ENCODE results near the gene ZFPM1.
A peak's percentile ranks its signal among the peaks of the same experiment; 100 is the strongest.

ZFPM1 gene

DNA sequence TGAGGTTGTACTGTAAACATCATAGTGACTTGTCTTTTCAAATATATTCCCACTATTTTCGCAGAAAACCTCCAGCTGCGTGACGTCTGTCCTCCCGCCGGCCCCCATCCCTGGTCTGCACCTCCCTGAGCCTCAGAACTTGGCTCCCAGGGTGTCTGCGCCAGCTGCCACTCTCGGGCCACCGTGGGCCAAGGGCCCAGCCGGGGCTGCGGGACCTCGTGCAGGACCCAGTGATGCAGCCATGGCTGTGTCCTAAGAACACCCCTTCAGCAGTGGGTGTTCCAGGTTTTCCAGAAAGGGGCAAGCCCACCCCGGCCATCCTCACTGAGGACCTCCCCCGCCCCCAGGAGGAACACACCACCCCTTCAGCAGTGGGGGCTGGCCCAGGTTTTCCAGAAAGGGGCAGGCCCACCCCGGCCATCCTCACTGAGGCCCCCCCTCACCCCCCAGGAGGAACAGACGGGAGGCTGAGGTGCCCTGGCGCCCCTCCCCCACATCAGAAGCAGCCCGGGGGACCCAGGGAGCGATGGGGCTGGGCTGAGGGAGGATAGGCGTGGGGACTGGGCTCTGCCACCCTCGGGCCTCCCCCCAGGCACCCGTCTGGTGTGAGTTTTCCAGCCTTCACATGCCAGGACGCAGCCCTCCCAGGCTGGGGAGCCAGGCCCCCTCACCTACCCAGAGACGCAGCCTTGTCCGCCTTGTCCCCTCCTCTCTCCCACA lies 12.2 kb upstream of the ZFPM1 start:
- TF ChIP-seq TCF12 (IDR thresholded peaks at IDR 0.05; ENCODE audit: low read depth) (no peak), TAF1 (IDR thresholded peaks at IDR 0.05; ENCODE audit: low read depth) (no peak), EGR1 (IDR thresholded peaks at IDR 0.05) (no peak), FOXM1 (IDR thresholded peaks at IDR 0.05; ENCODE audit: borderline replicate concordance, low read depth) (no peak), NFIC (IDR thresholded peaks at IDR 0.05) (no peak), YY1 (IDR thresholded peaks at IDR 0.05; ENCODE audit: low read depth) (no peak), TEAD4 (IDR thresholded peaks at IDR 0.05) (no peak), CEBPB (IDR thresholded peaks at IDR 0.05) (no peak), CREB1 (IDR thresholded peaks at IDR 0.05; ENCODE audit: low read depth) (no peak)
- TF ChIP-seq, protein P1, sequence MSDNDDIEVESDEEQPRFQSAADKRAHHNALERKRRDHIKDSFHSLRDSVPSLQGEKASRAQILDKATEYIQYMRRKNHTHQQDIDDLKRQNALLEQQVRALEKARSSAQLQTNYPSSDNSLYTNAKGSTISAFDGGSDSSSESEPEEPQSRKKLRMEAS (IDR thresholded peaks at IDR 0.05): no peak
- TF ChIP-seq, protein P2, sequence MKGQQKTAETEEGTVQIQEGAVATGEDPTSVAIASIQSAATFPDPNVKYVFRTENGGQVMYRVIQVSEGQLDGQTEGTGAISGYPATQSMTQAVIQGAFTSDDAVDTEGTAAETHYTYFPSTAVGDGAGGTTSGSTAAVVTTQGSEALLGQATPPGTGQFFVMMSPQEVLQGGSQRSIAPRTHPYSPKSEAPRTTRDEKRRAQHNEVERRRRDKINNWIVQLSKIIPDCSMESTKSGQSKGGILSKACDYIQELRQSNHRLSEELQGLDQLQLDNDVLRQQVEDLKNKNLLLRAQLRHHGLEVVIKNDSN (IDR thresholded peaks at IDR 0.05): no peak

DNA sequence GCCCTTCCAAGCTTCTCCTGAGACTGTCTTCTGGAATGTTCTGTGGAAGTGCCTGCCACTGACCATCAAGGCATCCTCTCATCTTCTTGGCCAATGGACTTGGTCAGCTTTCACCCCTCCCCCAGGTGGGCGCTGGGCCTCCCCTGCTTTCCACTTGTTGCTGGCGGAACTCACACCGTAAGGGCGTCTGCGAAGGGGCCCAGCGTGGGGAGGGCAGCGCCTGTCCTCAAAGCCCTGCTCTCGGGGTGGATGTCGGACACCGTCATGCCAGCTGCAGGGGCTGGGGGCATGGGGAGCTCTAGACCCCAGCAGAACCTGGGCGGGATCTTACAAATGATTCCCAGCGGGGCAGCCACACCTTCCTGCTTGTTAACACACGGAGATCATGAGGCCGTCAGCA lies 11.6 kb upstream of the ZFPM1 start:
- TF ChIP-seq FOXM1 (IDR thresholded peaks at IDR 0.05; ENCODE audit: borderline replicate concordance, low read depth) (no peak), ZBTB7A (IDR thresholded peaks at IDR 0.05; ENCODE audit: low read depth) (no peak), CEBPB (IDR thresholded peaks at IDR 0.05) (no peak), TEAD4 (IDR thresholded peaks at IDR 0.05) (no peak), TAF1 (IDR thresholded peaks at IDR 0.05; ENCODE audit: low read depth) (no peak), EGR1 (IDR thresholded peaks at IDR 0.05) (no peak), TCF12 (IDR thresholded peaks at IDR 0.05; ENCODE audit: low read depth) (no peak), RAD21 (IDR thresholded peaks at IDR 0.05; ENCODE audit: low read depth) (no peak), EP300 (IDR thresholded peaks at IDR 0.05; ENCODE audit: borderline replicate concordance) (no peak), CREB1 (IDR thresholded peaks at IDR 0.05; ENCODE audit: low read depth) (no peak), YY1 (IDR thresholded peaks at IDR 0.05; ENCODE audit: low read depth) (no peak)
- TF ChIP-seq, protein P1 (IDR thresholded peaks at IDR 0.05): no peak
- TF ChIP-seq, protein P2 (IDR thresholded peaks at IDR 0.05): no peak
- TF ChIP-seq, protein P3, sequence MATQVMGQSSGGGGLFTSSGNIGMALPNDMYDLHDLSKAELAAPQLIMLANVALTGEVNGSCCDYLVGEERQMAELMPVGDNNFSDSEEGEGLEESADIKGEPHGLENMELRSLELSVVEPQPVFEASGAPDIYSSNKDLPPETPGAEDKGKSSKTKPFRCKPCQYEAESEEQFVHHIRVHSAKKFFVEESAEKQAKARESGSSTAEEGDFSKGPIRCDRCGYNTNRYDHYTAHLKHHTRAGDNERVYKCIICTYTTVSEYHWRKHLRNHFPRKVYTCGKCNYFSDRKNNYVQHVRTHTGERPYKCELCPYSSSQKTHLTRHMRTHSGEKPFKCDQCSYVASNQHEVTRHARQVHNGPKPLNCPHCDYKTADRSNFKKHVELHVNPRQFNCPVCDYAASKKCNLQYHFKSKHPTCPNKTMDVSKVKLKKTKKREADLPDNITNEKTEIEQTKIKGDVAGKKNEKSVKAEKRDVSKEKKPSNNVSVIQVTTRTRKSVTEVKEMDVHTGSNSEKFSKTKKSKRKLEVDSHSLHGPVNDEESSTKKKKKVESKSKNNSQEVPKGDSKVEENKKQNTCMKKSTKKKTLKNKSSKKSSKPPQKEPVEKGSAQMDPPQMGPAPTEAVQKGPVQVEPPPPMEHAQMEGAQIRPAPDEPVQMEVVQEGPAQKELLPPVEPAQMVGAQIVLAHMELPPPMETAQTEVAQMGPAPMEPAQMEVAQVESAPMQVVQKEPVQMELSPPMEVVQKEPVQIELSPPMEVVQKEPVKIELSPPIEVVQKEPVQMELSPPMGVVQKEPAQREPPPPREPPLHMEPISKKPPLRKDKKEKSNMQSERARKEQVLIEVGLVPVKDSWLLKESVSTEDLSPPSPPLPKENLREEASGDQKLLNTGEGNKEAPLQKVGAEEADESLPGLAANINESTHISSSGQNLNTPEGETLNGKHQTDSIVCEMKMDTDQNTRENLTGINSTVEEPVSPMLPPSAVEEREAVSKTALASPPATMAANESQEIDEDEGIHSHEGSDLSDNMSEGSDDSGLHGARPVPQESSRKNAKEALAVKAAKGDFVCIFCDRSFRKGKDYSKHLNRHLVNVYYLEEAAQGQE (IDR thresholded peaks at IDR 0.05; ENCODE audit: low read depth): no peak

DNA sequence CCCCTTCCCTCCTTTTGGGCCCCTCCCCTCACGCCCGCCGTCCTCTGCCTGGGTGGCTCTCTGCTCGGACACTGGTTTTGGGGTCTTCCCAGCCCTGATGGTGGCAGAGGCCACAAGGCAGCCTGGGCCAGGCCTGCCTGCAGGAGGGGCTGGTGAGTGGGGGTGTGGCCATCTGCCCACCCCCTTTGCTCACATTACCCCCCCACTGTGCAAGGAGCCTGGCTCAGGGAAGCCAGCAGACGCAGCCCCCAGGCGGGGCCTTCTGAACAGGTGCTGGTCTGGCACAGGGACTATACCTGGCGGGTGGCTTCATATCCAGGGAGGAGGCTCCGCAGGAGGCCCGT lies 10.7 kb upstream of the ZFPM1 start:
- TF ChIP-seq FOXM1 (IDR thresholded peaks at IDR 0.05; ENCODE audit: borderline replicate concordance, low read depth): no peak
- TF ChIP-seq, protein P3 (IDR thresholded peaks at IDR 0.05; ENCODE audit: low read depth): no peak
- TF ChIP-seq CREB1 (IDR thresholded peaks at IDR 0.05; ENCODE audit: low read depth): no peak
- TF ChIP-seq RAD21 (IDR thresholded peaks at IDR 0.05; ENCODE audit: low read depth): no peak
- TF ChIP-seq, protein P1 (IDR thresholded peaks at IDR 0.05): no peak
- no peak for TF ChIP-seq NFIC (IDR thresholded peaks at IDR 0.05)
- TF ChIP-seq EP300 (IDR thresholded peaks at IDR 0.05; ENCODE audit: borderline replicate concordance): no peak
- TF ChIP-seq TAF1 (IDR thresholded peaks at IDR 0.05; ENCODE audit: low read depth): no peak
- TF ChIP-seq, protein P2 (IDR thresholded peaks at IDR 0.05): no peak
- TF ChIP-seq YY1 (IDR thresholded peaks at IDR 0.05; ENCODE audit: low read depth): no peak
- no peak for TF ChIP-seq TEAD4 (IDR thresholded peaks at IDR 0.05)
- no peak for TF ChIP-seq ZBTB7A (IDR thresholded peaks at IDR 0.05; ENCODE audit: low read depth)
- TF ChIP-seq EGR1 (IDR thresholded peaks at IDR 0.05): no peak
- TF ChIP-seq TCF12 (IDR thresholded peaks at IDR 0.05; ENCODE audit: low read depth): no peak
- no peak for TF ChIP-seq CEBPB (IDR thresholded peaks at IDR 0.05)

DNA sequence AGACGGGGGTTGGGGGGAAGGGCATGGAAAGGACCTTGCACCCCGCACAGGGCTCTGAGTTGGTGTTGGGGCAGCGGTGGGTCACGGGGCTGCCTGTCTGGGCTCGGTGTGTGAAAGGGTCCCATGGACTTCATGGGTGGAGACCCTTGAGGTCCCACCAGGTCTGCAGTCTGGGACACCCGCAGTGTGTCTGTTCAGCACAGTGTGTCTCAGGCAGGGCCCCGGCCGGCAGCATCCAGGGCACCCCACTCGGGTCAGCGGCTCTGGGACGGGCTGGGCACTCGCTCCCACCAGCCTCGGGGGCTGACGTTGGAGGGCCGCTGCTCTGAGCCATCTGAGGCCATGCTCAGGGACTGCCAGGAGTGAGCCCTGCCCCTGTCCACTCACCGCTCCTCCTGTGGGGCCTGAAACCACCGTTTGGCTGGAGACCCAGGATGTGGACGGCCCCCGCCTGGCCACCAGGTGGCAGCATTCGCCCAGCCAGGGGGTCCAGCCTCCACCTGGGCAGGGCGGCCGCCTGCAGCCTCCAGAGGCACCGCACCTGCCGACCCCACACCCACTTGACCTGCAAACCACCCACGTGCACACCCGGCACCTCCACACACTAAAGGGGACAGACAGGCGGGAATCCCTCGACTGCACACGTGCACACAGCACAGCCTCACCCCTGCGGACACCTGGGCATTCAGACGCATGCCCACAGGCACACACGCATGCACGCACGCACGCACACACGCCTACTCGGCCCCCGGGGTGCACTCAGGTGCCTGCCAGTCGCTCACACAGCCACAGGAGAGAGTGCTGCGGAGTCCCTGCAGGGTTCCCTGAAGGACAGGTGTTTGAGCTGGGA lies 10.1 kb upstream of the ZFPM1 start:
- TF ChIP-seq YY1 (IDR thresholded peaks at IDR 0.05; ENCODE audit: low read depth): 0 out of 2 replicates have a peak, but pooled peaks have one; percentile 36
- TF ChIP-seq, protein P2 (IDR thresholded peaks at IDR 0.05): peak; percentile 46; the same call in 1 of the 2 replicates
- TF ChIP-seq NFIC (IDR thresholded peaks at IDR 0.05): peak; percentile 50; the same call in 1 of the 2 replicates
- peak; percentile 97 for TF ChIP-seq RAD21 (IDR thresholded peaks at IDR 0.05; ENCODE audit: low read depth)
- TF ChIP-seq EGR1 (IDR thresholded peaks at IDR 0.05): no peak
- peak; percentile 58; the same call in 1 of the 2 replicates for TF ChIP-seq TCF12 (IDR thresholded peaks at IDR 0.05; ENCODE audit: low read depth)
- TF ChIP-seq, protein P1 (IDR thresholded peaks at IDR 0.05): peak; percentile 97
- TF ChIP-seq CREB1 (IDR thresholded peaks at IDR 0.05; ENCODE audit: low read depth): no peak
- peak; percentile 71; the same call in 1 of the 2 replicates for TF ChIP-seq ZBTB7A (IDR thresholded peaks at IDR 0.05; ENCODE audit: low read depth)
- TF ChIP-seq, protein P3 (IDR thresholded peaks at IDR 0.05; ENCODE audit: low read depth): no peak
